Fibroblast of the aortic adventitia (primary cell): ENCODE results near the gene CA5A. TPM values are rescaled to one million over a fixed set of nuclear protein-coding genes. Genes with fewer than 3 reads are reported as not detected.
"Not testable (repeated sequence)": the region's sequence is repeated elsewhere in the genome, so short reads cannot be mapped to it uniquely, and the experiment has no call there.

Source experiments
- DNase-seq: peaks from one replicate; pipeline ENCODE4 v3.0.0-alpha.2; 2010; ENCODE audit warnings: low read depth
- H3K4me3 ChIP-seq: 2 replicates; pipeline ENCODE4 v1.5.1; 2011; ENCODE audit warnings: low read depth, mild to moderate bottlenecking, control low read depth, low read length, moderate library complexity
- total RNA-seq: library from RNA; depleted of rRNA; stranded (reverse); fragments of >200 nt; gene quantifications from 2 replicates; pipeline ENCODE4 v1.2.3, GENCODE V29; 2012; ENCODE audit warnings: low replicate concordance
- TF ChIP-seq, protein P1 (sequence below): IDR thresholded peaks from 2 replicates; pipeline ENCODE4 v1.5.1; 2011; ENCODE audit warnings: mild to moderate bottlenecking, low read length, control low read depth, inconsistent platforms; ENCODE audit not compliant: insufficient read depth

Gene CA5A
- total RNA-seq, 1 donor = not detected

DNA sequence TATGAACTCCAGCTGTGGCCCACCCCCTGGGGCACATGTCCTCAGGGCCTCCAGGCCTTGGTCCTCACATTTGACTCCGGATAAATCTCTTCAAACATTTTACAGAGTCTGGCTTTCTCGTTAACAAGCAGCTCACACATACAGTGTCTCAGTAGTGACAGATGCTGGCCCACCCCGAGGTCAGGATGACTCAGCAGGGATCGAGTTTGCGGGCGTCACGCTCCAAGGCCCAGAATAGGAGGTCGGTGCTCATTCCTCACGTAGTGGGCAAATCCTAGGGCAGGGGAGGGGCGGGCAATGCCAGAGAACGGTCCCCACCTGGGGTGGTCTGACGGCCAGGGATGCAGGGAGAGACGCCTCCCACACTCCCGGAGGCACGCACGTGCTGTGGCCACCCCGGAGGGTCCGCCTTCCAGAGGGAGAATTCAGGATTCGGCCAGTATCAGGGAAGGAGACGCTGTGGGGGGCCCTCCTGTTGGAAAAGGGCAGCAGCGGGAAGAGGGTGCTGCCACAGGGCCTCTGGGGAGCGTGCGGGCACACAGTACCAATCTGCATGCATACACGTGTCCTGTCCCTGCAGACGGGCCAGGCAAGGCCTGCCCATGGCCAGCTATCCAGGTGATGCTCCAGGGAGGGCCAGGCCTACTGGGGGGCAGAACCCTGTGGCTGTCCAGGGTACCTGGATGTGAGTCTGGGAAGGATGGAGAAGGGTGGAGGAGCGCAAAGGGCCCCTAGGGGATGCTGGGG lies 75.6 kb downstream of the CA5A start:
- peak; percentile 52 for DNase-seq
- TF ChIP-seq, protein P1, sequence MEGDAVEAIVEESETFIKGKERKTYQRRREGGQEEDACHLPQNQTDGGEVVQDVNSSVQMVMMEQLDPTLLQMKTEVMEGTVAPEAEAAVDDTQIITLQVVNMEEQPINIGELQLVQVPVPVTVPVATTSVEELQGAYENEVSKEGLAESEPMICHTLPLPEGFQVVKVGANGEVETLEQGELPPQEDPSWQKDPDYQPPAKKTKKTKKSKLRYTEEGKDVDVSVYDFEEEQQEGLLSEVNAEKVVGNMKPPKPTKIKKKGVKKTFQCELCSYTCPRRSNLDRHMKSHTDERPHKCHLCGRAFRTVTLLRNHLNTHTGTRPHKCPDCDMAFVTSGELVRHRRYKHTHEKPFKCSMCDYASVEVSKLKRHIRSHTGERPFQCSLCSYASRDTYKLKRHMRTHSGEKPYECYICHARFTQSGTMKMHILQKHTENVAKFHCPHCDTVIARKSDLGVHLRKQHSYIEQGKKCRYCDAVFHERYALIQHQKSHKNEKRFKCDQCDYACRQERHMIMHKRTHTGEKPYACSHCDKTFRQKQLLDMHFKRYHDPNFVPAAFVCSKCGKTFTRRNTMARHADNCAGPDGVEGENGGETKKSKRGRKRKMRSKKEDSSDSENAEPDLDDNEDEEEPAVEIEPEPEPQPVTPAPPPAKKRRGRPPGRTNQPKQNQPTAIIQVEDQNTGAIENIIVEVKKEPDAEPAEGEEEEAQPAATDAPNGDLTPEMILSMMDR = no peak
- H3K4me3 ChIP-seq = no peak overlapping the region

DNA sequence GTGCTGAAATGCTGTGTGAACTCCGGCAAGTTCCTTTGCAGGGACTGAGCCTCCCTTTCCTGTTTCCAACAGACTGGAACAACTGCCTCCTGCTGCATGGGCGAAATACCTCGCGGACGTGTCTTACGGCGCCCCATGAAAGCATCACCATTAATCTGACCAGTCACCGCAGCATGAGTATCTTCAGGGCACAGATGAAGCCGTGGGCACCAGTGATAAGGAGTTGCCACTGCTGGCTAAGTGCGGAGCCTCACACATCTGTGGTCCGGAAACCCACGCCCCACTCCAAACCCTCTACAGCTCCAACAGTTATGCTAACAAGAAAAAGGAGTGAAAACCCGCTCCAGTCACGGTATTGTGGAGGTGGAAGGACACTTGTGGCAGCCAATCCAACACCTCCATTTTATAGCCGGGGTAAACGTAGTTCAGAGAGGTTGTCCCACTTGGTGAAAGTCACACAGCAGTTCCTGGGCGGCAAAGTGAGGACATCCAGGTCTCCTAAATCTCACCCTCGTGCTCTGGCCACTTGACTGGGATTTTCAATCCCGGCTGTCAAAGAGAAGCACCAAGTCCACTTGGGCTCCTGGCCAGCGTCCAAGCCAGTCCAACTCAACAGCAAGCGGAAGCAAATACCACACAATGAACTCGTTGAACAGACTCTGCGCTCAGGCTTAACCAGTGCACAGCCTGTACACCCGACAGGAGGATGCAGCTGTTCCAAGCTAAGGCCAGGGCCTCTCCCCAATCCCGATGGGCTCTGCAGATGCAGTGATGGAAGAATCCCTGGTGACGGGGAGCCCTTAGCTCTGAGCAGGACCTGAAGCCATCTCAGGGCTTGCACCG lies 78.0 kb downstream of the CA5A start:
- not testable (repeated sequence) for DNase-seq, H3K4me3 ChIP-seq

DNA sequence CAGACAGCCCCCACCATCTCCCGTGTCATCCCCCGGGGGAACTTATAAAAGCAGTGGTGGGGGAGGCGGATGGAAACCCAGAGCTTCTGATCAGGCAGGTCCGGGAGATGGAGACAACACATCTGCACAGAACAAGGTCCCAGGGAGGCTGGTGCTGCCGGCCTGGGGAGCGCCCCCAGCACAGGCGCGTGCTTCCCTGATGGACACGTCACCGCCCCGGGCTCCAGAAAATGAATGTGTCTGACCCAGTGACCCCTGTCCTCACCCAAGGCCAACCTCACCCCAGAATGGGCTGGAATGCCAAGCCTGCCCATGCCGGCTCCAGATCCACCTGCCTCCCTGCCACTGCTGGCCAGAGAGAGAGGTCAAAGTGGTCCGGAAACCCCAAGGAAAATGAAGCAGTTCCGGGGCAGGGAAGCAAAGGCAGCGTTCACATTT lies 79.5 kb downstream of the CA5A start:
- DNase-seq = no peak
- no peak overlapping the region for H3K4me3 ChIP-seq
- TF ChIP-seq, protein P1 = no peak

DNA sequence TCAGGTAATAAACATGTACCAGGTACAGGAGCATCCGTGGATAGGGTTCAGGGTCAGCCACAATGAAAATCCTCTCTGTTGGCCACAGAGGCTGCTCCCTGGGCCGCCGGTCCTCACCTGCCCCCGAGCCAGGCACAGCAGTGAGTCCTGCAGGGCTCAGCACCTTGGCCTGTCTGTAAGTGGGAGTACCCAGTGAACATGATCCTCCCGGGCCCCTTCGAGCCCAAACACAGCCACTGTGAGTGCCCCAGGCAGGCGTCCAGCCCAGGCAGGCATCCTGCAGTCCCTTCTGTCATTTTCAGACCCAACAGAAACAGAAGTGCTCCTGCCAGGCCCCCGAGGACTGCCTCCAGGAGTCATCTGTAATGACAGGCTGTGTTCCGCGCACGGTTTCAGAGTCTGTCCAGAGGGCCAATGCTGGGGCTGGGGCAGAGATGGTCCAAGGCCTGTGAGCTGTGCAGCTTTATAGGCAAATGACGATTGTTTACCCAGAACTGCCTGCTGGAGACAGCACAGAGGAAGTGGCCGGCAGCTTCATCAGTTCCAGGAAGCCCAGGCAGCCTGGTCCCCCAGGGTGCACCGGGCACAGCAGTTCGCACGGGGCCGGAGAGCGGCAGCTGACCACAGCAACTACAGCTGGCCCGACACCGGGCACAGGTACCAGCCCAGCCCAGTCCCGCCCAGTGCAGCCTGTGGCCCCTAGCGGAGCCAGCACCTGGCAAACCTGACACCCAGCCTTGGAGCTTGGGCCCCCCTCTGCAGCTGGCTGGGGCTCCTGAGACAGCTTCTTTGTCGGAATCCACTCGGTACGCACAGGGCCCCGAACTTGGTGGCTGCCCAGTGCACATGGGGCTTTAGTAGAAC lies 80.2 kb downstream of the CA5A start:
- DNase-seq = no peak
- H3K4me3 ChIP-seq = no peak overlapping the region
- TF ChIP-seq, protein P1 = no peak

DNA sequence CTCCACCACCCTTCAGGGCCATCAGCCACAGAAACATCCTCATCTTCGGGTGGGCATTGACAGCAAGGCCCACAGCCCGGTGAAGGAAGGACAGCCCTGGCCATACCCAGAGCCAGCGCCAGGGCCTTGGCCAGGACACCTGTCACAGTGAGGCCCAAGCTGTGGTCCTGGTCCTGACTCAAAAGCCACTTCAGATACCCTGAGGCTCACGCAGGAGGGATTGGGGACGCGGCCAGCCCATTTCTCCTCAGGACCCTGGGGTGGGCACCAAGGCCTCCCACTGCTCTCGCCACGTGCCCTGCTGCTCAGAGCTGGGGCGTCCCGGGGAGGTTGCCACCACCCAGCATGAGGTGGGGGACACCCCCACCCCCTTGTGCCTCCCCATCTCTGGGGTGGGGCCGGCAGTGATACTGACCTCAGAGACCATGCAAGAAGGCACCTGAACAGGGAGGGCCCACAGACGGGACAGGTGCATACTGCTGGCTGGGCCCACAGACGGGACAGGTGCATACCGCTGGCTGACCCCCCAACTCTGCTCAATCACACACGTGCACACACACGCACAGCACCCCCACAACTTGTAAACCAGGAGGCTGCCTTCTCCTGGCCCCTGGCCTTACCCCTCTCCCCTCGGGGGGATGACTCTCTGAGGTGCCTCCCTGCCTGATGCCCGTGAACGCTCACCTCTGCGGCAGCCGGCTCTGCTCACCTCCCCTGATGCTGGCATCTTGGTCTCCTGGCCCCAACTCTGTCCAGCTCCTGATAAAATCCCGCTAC lies 81.2 kb downstream of the CA5A start:
- TF ChIP-seq, protein P1 = no peak
- H3K4me3 ChIP-seq = no peak overlapping the region
- no peak for DNase-seq

DNA sequence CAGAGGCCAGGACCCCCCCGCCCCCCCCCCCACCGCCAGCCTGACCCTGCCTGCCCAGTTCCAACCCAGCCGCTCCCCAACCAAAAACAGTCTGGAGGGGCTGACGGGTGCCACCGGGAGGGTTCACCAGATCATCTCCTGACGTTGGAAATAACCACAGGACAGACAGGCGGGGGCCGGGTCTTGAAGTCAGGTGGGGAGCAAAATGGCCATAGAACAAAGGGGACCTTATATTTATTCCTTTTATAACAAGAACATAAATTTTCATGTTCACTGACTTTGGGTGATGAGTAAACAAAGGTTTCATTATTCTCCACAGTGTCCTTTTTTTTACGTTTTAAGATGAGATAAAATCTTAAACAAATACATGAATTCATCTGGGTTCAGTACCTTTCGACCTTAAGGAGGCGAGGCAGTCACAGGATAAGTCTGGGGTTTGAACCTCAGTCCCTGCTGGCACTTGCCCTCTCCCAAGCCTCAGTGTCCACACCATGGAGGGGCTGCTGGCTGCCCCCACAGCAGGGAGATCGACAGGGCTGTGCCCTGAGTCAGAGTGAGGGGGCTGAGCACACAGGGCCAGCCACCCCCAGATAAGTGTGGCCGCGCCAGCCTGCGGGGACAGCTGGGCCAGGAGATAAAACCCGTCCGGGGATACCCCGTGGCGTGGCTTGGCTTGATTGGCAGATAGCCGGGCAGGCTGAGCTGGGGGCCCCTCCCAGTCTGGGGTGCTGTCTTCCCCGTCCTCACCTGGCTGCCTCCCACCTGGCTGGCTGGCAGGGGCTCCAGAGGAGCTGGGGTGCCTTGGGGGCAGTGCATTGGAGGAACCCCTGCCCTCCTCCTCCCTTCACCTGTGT lies 82.0 kb downstream of the CA5A start:
- DNase-seq = no peak
- TF ChIP-seq, protein P1 = no peak
- no peak overlapping the region for H3K4me3 ChIP-seq
